B cell (primary cell): ENCODE data around the gene SLC38A5. TPM values are rescaled to one million over a fixed set of nuclear protein-coding genes. Genes with fewer than 3 reads are reported as not detected.

Experiments
- ATAC-seq: fragments of 200-7000 bp; cut with Tn5 transposase; one replicate; pipeline ENCODE4 v1.10.0; 2021; ENCODE audit warnings: low read depth, mild to moderate bottlenecking, moderate number of reproducible peaks, moderate library complexity
- CTCF ChIA-PET: fragments of 350-600 bp; sonication (Branson Sonifier 250); formaldehyde crosslinking; loops from one replicate; lab custom pipeline; 2021; ENCODE audit warnings: antibody characterized with exemption, inconsistent platforms; lab: Charles Lee
- POLR2A ChIA-PET: fragments of 350-600 bp; sonication (Branson Sonifier 250); formaldehyde crosslinking; loops from one replicate; lab custom pipeline; 2021; ENCODE audit warnings: antibody characterized with exemption; lab: Charles Lee
- DNase-seq: peaks from one replicate; pipeline ENCODE4 v3.0.0; 2013
- H2AFZ ChIP-seq: 2 replicates; pipeline ENCODE4 v1.6.1; 2012; ENCODE audit warnings: mild to moderate bottlenecking, low read depth, low read length; ENCODE audit not compliant: insufficient read depth, poor library complexity, severe bottlenecking
- H3K27ac ChIP-seq, 2 donors: 1 replicate in 1 of 2; 2 replicates in 1 of 2; pipeline ENCODE4 v1.5.1; 2012 to 2013; ENCODE audit warnings: low read length in 2 of 2, mild to moderate bottlenecking in 2 of 2, moderate library complexity in 1 of 2
- H3K27me3 ChIP-seq, 4 experiments: fragments of 200-600 bp in 1 of 4; sonication (generic) in 1 of 4; replicated peaks in 1 of 4; 1 replicate in 2 of 4; 2 replicates in 2 of 4; pipeline versions ENCODE4 v1.6.1 to v1.7.0; 2013 to 2016; ENCODE audit warnings: low read length in 3 of 4, mild to moderate bottlenecking in 2 of 4, mixed read lengths in 1 of 4, moderate library complexity in 1 of 4; ENCODE audit not compliant: insufficient read depth in 4 of 4, control insufficient read depth in 3 of 4; ENCODE audit errors: control extremely low read depth in 1 of 4
- H3K36me3 ChIP-seq, 2 experiments: replicated peaks in 1 of 2; 1 replicate in 1 of 2; 2 replicates in 1 of 2; pipeline versions ENCODE4 v1.6.1 to v1.7.1; 2013; ENCODE audit warnings: low read length in 1 of 2; ENCODE audit not compliant: insufficient read depth in 2 of 2, control insufficient read depth in 1 of 2; ENCODE audit errors: control extremely low read depth in 1 of 2, extremely low read depth in 1 of 2
- H3K4me1 ChIP-seq, 2 donors: fragments of 200-600 bp in 1 of 2; sonication (generic) in 1 of 2; 1 replicate in 1 of 2; 2 replicates in 1 of 2; pipeline versions ENCODE4 v1.5.1 to v1.6.1; 2013 to 2017; ENCODE audit warnings: low read length in 2 of 2; ENCODE audit not compliant: control insufficient read depth in 2 of 2, insufficient read depth in 2 of 2
- H3K4me2 ChIP-seq: replicated peaks from 2 replicates; pipeline ENCODE3; 2012; ENCODE audit warnings: mild to moderate bottlenecking, low read depth, low read length; ENCODE audit not compliant: poor library complexity, severe bottlenecking
- H3K4me3 ChIP-seq, 5 experiments: fragments of 200-600 bp in 1 of 5; sonication (generic) in 1 of 5; 1 replicate in 3 of 5; 2 replicates in 2 of 5; pipeline versions ENCODE4 v1.5.1 to v1.7.0; 2011 to 2016; ENCODE audit warnings: low read length in 4 of 5, mild to moderate bottlenecking in 4 of 5, low read depth in 2 of 5, control low read depth in 1 of 5, moderate library complexity in 1 of 5; ENCODE audit not compliant: insufficient read depth in 1 of 5; ENCODE audit errors: control extremely low read depth in 1 of 5, extremely low read depth in 1 of 5
- H3K79me2 ChIP-seq: fragments of 200-600 bp; sonication (generic); one replicate; pipeline ENCODE4 v1.6.0; 2016; ENCODE audit warnings: low read length; ENCODE audit not compliant: control insufficient read depth, insufficient read depth
- H3K9ac ChIP-seq: fragments of 200-600 bp; sonication (generic); 2 replicates; pipeline ENCODE4 v1.6.1; 2017; ENCODE audit warnings: mild to moderate bottlenecking, low read length, moderate library complexity
- H3K9me3 ChIP-seq, 3 donors: one replicate each; pipeline versions ENCODE4 v1.6.1 to v1.7.1; 2013; ENCODE audit warnings: low read length in 2 of 3; ENCODE audit not compliant: control insufficient read depth in 2 of 3, insufficient read depth in 1 of 3; ENCODE audit errors: control extremely low read depth in 1 of 3
- H4K20me1 ChIP-seq: 2 replicates; pipeline ENCODE4 v1.6.0; 2012; ENCODE audit warnings: mild to moderate bottlenecking, low read length; ENCODE audit not compliant: insufficient read depth, control insufficient read depth, poor library complexity, severe bottlenecking
- H3K27ac Mint-ChIP-seq: one replicate; pipeline ENCODE4 v1.8.0; 2021; ENCODE audit warnings: mixed read lengths
- H3K27me3 Mint-ChIP-seq: one replicate; pipeline ENCODE4 v1.8.0; 2021; ENCODE audit warnings: mixed read lengths
- H3K4me1 Mint-ChIP-seq: one replicate; pipeline ENCODE4 v1.8.0; 2021; ENCODE audit warnings: mixed read lengths
- H3K4me3 Mint-ChIP-seq: one replicate; pipeline ENCODE4 v1.8.0; 2021; ENCODE audit warnings: mixed read lengths
- H3K9me3 Mint-ChIP-seq: one replicate; pipeline ENCODE4 v1.8.0; 2022; ENCODE audit warnings: mixed read lengths; ENCODE audit not compliant: insufficient read depth
- EZH2 ChIP-seq: IDR thresholded peaks from 2 replicates; pipeline ENCODE4 v1.6.1; 2012; ENCODE audit warnings: borderline replicate concordance, low read depth, mild to moderate bottlenecking, moderate library complexity, low read length; ENCODE audit not compliant: insufficient read depth, poor library complexity, severe bottlenecking
- WGBS: methylation state at CpG from one replicate; pipeline ENCODE4 v1.1.5; 2013; ENCODE audit warnings: missing lambda C conversion rate; ENCODE audit not compliant: insufficient coverage; 5-methylcytosine and 5-hydroxymethylcytosine counted together
- intact Hi-C: fragments of 100-400 bp; cut with micrococcal nuclease; formaldehyde crosslinking; loops from one replicate; pipeline ENCODE4 v1.10.0; 2022
- polyA plus RNA-seq: library from polyadenylated mRNA; depleted of rRNA; stranded (reverse); fragments of >200 nt; gene quantifications from 2 replicates; pipeline ENCODE4 v1.2.3, GENCODE V29; 2012
- total RNA-seq, 2 donors: library from RNA; stranded (reverse); fragments of 120-200 nt in 1 of 2; gene quantifications; 1 replicate in 1 of 2; 2 replicates in 1 of 2; pipeline versions ENCODE4 v1.2.3 to v1.2.4, GENCODE V29; 2013 to 2022
- TF ChIP-seq, protein P1 (sequence below): fragments of 200-600 bp; IDR thresholded peaks from one replicate; pipeline ENCODE4 v1.8.0; 2022; ENCODE audit warnings: antibody characterized with exemption, mild to moderate bottlenecking

The SLC38A5 gene
- total and polyA plus RNA-seq, 2 donors (not counting 1 experiment from before 2014, with no cell fraction given) = 14.8 to 21.6 TPM

DNA sequence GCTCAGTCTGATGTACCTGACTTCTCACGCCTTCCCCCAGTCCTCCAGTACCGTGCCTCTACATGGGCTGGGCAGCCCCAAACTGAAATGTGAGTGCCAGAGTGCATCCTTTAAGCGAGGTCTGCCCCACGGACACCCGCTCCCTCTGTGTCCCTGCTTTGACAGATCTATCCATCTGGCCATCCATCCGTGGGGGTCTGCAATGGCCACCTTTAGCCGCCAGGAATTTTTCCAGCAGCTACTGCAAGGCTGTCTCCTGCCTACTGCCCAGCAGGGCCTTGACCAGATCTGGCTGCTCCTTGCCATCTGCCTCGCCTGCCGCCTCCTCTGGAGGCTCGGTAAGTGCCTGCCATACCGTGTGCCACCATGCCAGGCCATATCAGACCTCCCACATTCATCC is 39.6 kb upstream of the SLC38A5 start:
- no peak for DNase-seq
- TF ChIP-seq EZH2 = no peak
- TF ChIP-seq, protein P1, sequence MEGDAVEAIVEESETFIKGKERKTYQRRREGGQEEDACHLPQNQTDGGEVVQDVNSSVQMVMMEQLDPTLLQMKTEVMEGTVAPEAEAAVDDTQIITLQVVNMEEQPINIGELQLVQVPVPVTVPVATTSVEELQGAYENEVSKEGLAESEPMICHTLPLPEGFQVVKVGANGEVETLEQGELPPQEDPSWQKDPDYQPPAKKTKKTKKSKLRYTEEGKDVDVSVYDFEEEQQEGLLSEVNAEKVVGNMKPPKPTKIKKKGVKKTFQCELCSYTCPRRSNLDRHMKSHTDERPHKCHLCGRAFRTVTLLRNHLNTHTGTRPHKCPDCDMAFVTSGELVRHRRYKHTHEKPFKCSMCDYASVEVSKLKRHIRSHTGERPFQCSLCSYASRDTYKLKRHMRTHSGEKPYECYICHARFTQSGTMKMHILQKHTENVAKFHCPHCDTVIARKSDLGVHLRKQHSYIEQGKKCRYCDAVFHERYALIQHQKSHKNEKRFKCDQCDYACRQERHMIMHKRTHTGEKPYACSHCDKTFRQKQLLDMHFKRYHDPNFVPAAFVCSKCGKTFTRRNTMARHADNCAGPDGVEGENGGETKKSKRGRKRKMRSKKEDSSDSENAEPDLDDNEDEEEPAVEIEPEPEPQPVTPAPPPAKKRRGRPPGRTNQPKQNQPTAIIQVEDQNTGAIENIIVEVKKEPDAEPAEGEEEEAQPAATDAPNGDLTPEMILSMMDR = no peak
- H3K27ac ChIP-seq = no peak overlapping the region
- H3K4me1 ChIP-seq = peaks cover 3 to 13% of the 10 kb centered on the region in 2 donors
- H3K9ac ChIP-seq = peak overlapping the region; percentile 78
- H4K20me1 ChIP-seq = no peaks in the 10 kb centered on the region
- no peak overlapping the region for H2AFZ ChIP-seq
- 89% methylated on average over 8 of the region's 11 CpGs for WGBS
- no peaks in the 10 kb centered on the region for H3K9me3 ChIP-seq
- Mint-ChIP-seq H3K27me3 (no peaks in the 10 kb centered on the region), H3K9me3 (no peaks in the 10 kb centered on the region), H3K27ac (peak overlapping the region; percentile 82), H3K4me3 (peak overlapping the region; percentile 92), H3K4me1 (peaks cover 12% of the 10 kb centered on the region)
- H3K4me3 ChIP-seq = peak overlapping the region in 3 of 5 experiments; percentile 58 to 82 (median 74)
- CTCF ChIA-PET = no interaction called here
- intact Hi-C loops = loop anchor here (5.0 kb wide), 1 partner anchor 42 kb away; no protein-coding TSS in a partner anchor
- POLR2A ChIA-PET = no interaction called here
- ATAC-seq = no peak
- H3K4me2 ChIP-seq = peak overlapping the region; percentile 80
- H3K36me3 ChIP-seq = no peaks in the 10 kb centered on the region
- no peaks in the 10 kb centered on the region for H3K27me3 ChIP-seq
- no peaks in the 10 kb centered on the region for H3K79me2 ChIP-seq

DNA sequence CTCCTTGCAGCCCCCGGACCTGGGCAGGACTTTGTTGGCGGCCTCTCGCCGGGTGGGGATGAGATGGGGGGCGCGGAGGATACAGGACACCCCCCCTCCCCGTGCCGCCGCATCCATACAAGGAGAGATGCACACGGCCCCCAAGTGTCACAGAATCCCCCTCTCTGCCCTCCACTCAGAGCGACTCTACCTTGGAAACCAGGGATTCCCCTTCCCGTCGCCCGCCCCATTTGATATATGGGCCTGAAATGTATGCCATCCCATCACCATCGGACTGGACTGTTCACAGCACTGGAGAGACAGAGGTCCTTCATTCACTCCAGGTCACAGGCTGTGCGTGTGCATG is 39.2 kb upstream of the SLC38A5 start:
- H3K27me3 Mint-ChIP-seq = no peaks in the 10 kb centered on the region
- Histone ChIP-seq H3K4me1 (peaks cover 3 to 13% of the 10 kb centered on the region in 2 donors), H3K79me2 (no peaks in the 10 kb centered on the region), H3K9me3 (no peaks in the 10 kb centered on the region), H3K27ac (peak overlapping the region; percentile 28 to 92), H3K27me3 (no peaks in the 10 kb centered on the region), H2AFZ (peak overlapping the region; percentile 64), H3K4me2 (peak overlapping the region; percentile 80), H3K36me3 (no peaks in the 10 kb centered on the region), H3K9ac (peak overlapping the region; percentile 78), H4K20me1 (no peaks in the 10 kb centered on the region), H3K4me3 (peak overlapping the region in 4 of 5 experiments; percentile 58 to 82 (median 74))
- CTCF ChIA-PET = no interaction called here
- intact Hi-C loops = loop anchor here (5.0 kb wide), 1 partner anchor 42 kb away; no protein-coding TSS in a partner anchor
- peak overlapping the region; percentile 82 for H3K27ac Mint-ChIP-seq
- TF ChIP-seq EZH2 = no peak
- TF ChIP-seq, protein P1 = no peak
- H3K4me1 Mint-ChIP-seq = peaks cover 12% of the 10 kb centered on the region
- WGBS = 21% methylated on average over 2 of the region's 16 CpGs
- POLR2A ChIA-PET = no interaction called here
- H3K4me3 Mint-ChIP-seq = peak overlapping the region; percentile 92
- ATAC-seq = no peak
- no peak for DNase-seq
- H3K9me3 Mint-ChIP-seq = no peaks in the 10 kb centered on the region
